Stimulated activated naive CD8-positive, alpha-beta T cell treated with anti-CD3 and anti-CD28 coated beads, Interleukin-15, Interleukin-2, amounts not matched to agents 100 ng/mL and 50 ng/mL, for 24 hours (primary cell): ENCODE data around the gene PLPP4.

Source experiments
- H3K27ac Mint-ChIP-seq: one replicate; pipeline ENCODE4 v1.8.0; 2021; ENCODE audit warnings: mild to moderate bottlenecking, mixed read lengths
- H3K27me3 Mint-ChIP-seq: one replicate; pipeline ENCODE4 v1.8.0; 2021; ENCODE audit warnings: mixed read lengths
- H3K36me3 Mint-ChIP-seq: one replicate; pipeline ENCODE4 v1.8.0; 2021; ENCODE audit warnings: low read depth, mixed read lengths
- H3K4me1 Mint-ChIP-seq: one replicate; pipeline ENCODE4 v1.8.0; 2021; ENCODE audit warnings: low read depth, mixed read lengths
- H3K4me3 Mint-ChIP-seq: one replicate; pipeline ENCODE4 v1.8.0; 2021; ENCODE audit warnings: mild to moderate bottlenecking, mixed read lengths
- H3K9me3 Mint-ChIP-seq: one replicate; pipeline ENCODE4 v1.8.0; 2021; ENCODE audit warnings: mixed read lengths

The PLPP4 gene

GRCh38 chr10:120580918-120581895 lies 124.2 kb downstream of the PLPP4 start:
- H3K4me1 Mint-ChIP-seq, result no peaks in the 10 kb centered on the region
- H3K27ac Mint-ChIP-seq, result no peak overlapping the region
- H3K27me3 Mint-ChIP-seq, result no peaks in the 10 kb centered on the region
- no peaks in the 10 kb centered on the region for H3K36me3 Mint-ChIP-seq
- H3K4me3 Mint-ChIP-seq, result no peak overlapping the region
- H3K9me3 Mint-ChIP-seq, result no peaks in the 10 kb centered on the region

GRCh38 chr10:120582753-120583152 lies 125.7 kb downstream of the PLPP4 start:
- H3K27me3 Mint-ChIP-seq, result peaks cover 3% of the 10 kb centered on the region
- H3K9me3 Mint-ChIP-seq, result no peaks in the 10 kb centered on the region
- no peak overlapping the region for H3K27ac Mint-ChIP-seq
- no peaks in the 10 kb centered on the region for H3K36me3 Mint-ChIP-seq
- no peaks in the 10 kb centered on the region for H3K4me1 Mint-ChIP-seq
- H3K4me3 Mint-ChIP-seq, result no peak overlapping the region

- H3K4me3 Mint-ChIP-seq, result no peak overlapping the region
- no peaks in the 10 kb centered on the region for H3K36me3 Mint-ChIP-seq
- H3K27ac Mint-ChIP-seq, result no peak overlapping the region
- H3K4me1 Mint-ChIP-seq, result no peaks in the 10 kb centered on the region
- H3K9me3 Mint-ChIP-seq, result no peaks in the 10 kb centered on the region
- peaks cover 3% of the 10 kb centered on the region for H3K27me3 Mint-ChIP-seq
Measured at GRCh38 chr10:120583424-120584108, 126.5 kb downstream of the PLPP4 start.

GRCh38 chr10:120584786-120585185 lies 127.8 kb downstream of the PLPP4 start:
- H3K4me3 Mint-ChIP-seq, result no peak overlapping the region
- H3K36me3 Mint-ChIP-seq, result no peaks in the 10 kb centered on the region
- H3K27ac Mint-ChIP-seq, result no peak overlapping the region
- no peaks in the 10 kb centered on the region for H3K4me1 Mint-ChIP-seq
- peaks cover 3% of the 10 kb centered on the region for H3K27me3 Mint-ChIP-seq
- no peaks in the 10 kb centered on the region for H3K9me3 Mint-ChIP-seq

- peaks cover 3% of the 10 kb centered on the region for H3K27me3 Mint-ChIP-seq
- H3K9me3 Mint-ChIP-seq, result no peaks in the 10 kb centered on the region
- no peak overlapping the region for H3K27ac Mint-ChIP-seq
- H3K4me3 Mint-ChIP-seq, result no peak overlapping the region
- no peaks in the 10 kb centered on the region for H3K36me3 Mint-ChIP-seq
- no peaks in the 10 kb centered on the region for H3K4me1 Mint-ChIP-seq
Measured at GRCh38 chr10:120586471-120586872, 129.4 kb downstream of the PLPP4 start.

GRCh38 chr10:120587061-120587460 lies 130.0 kb downstream of the PLPP4 start:
- H3K36me3 Mint-ChIP-seq, result no peaks in the 10 kb centered on the region
- peaks cover 2% of the 10 kb centered on the region for H3K9me3 Mint-ChIP-seq
- H3K27ac Mint-ChIP-seq, result no peak overlapping the region
- no peaks in the 10 kb centered on the region for H3K4me1 Mint-ChIP-seq
- H3K4me3 Mint-ChIP-seq, result no peak overlapping the region
- peaks cover 3% of the 10 kb centered on the region for H3K27me3 Mint-ChIP-seq

- peaks cover 3% of the 10 kb centered on the region for H3K9me3 Mint-ChIP-seq
- H3K36me3 Mint-ChIP-seq, result no peaks in the 10 kb centered on the region
- no peak overlapping the region for H3K4me3 Mint-ChIP-seq
- H3K27ac Mint-ChIP-seq, result no peak overlapping the region
- peaks cover 3% of the 10 kb centered on the region for H3K27me3 Mint-ChIP-seq
- no peaks in the 10 kb centered on the region for H3K4me1 Mint-ChIP-seq
Measured at GRCh38 chr10:120588311-120588710, 131.3 kb downstream of the PLPP4 start.

GRCh38 chr10:120593693-120594092 lies 136.7 kb downstream of the PLPP4 start:
- Mint-ChIP-seq H3K9me3 (peaks cover 3% of the 10 kb centered on the region), H3K4me3 (no peak overlapping the region), H3K27me3 (no peaks in the 10 kb centered on the region), H3K27ac (no peak overlapping the region), H3K36me3 (no peaks in the 10 kb centered on the region), H3K4me1 (no peaks in the 10 kb centered on the region)

GRCh38 chr10:120597902-120598301 lies 140.9 kb downstream of the PLPP4 start:
- Mint-ChIP-seq H3K4me1 (peaks cover 2% of the 10 kb centered on the region), H3K36me3 (no peaks in the 10 kb centered on the region), H3K9me3 (no peaks in the 10 kb centered on the region), H3K27ac (no peak overlapping the region), H3K4me3 (no peak overlapping the region), H3K27me3 (peaks cover 6% of the 10 kb centered on the region)

GRCh38 chr10:120598386-120598785 lies 141.4 kb downstream of the PLPP4 start:
- Mint-ChIP-seq H3K9me3 (no peaks in the 10 kb centered on the region), H3K4me1 (peaks cover 2% of the 10 kb centered on the region), H3K36me3 (no peaks in the 10 kb centered on the region), H3K27me3 (peaks cover 7% of the 10 kb centered on the region), H3K27ac (no peak overlapping the region), H3K4me3 (no peak overlapping the region)

GRCh38 chr10:120599200-120599724 lies 142.2 kb downstream of the PLPP4 start:
- H3K9me3 Mint-ChIP-seq, result no peaks in the 10 kb centered on the region
- peaks cover 7% of the 10 kb centered on the region for H3K27me3 Mint-ChIP-seq
- H3K4me1 Mint-ChIP-seq, result peaks cover 2% of the 10 kb centered on the region
- H3K27ac Mint-ChIP-seq, result no peak overlapping the region
- H3K36me3 Mint-ChIP-seq, result no peaks in the 10 kb centered on the region
- no peak overlapping the region for H3K4me3 Mint-ChIP-seq

GRCh38 chr10:120600871-120601649 lies 144.0 kb downstream of the PLPP4 start:
- Mint-ChIP-seq H3K27ac (no peak overlapping the region), H3K36me3 (no peaks in the 10 kb centered on the region), H3K4me3 (no peak overlapping the region), H3K9me3 (no peaks in the 10 kb centered on the region), H3K4me1 (peaks cover 2% of the 10 kb centered on the region), H3K27me3 (peaks cover 7% of the 10 kb centered on the region)

- H3K27me3 Mint-ChIP-seq, result peaks cover 7% of the 10 kb centered on the region
- no peaks in the 10 kb centered on the region for H3K9me3 Mint-ChIP-seq
- H3K27ac Mint-ChIP-seq, result no peak overlapping the region
- H3K36me3 Mint-ChIP-seq, result no peaks in the 10 kb centered on the region
- peaks cover 2% of the 10 kb centered on the region for H3K4me1 Mint-ChIP-seq
- H3K4me3 Mint-ChIP-seq, result no peak overlapping the region
Measured at GRCh38 chr10:120601999-120602398, 145.0 kb downstream of the PLPP4 start.

GRCh38 chr10:120605410-120605809 lies 148.4 kb downstream of the PLPP4 start:
- Mint-ChIP-seq H3K36me3 (no peaks in the 10 kb centered on the region), H3K27ac (no peak overlapping the region), H3K27me3 (peaks cover 12% of the 10 kb centered on the region), H3K4me3 (no peak overlapping the region), H3K9me3 (no peaks in the 10 kb centered on the region), H3K4me1 (peaks cover 2% of the 10 kb centered on the region)
